HG02759 (cell line): ENCODE measurements around the gene ZFHX2.
"Not testable (repeated sequence)": the region's sequence is repeated elsewhere in the genome, so short reads cannot be mapped to it uniquely, and the experiment has no call there.

ENCODE experiments used
- ATAC-seq: cut with Tn5 transposase; IDR thresholded peaks from one replicate; pipeline ENCODE4 v1.9.1; 2021; ENCODE audit warnings: mild to moderate bottlenecking, moderate library complexity; ENCODE audit not compliant: unreplicated experiment

The ZFHX2 gene

GRCh38 chr14:23544511-23545447 lies 6.8 kb downstream of the ZFHX2 start:
- no peak for ATAC-seq

GRCh38 chr14:23543403-23543802 lies 8.2 kb downstream of the ZFHX2 start:
- ATAC-seq = no peak

GRCh38 chr14:23542261-23542660 lies 9.3 kb downstream of the ZFHX2 start:
- ATAC-seq = no peak

DNA sequence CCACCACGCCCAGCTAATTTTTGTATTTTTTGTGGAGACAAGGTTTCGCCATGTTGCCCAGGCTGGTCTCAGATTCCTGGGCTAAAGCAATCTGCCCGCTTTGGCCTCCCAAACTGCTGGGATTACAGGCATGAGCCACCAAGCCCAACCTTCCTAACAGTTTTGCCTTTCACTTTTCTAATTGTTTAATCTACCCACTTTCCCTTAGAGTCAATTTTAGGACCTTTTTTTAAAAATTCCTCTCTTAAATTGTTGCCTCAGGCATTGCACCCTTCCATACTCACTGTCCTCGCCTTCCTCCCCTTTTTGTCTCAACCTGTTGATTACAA lies 11.5 kb downstream of the ZFHX2 start:
- ATAC-seq = no peak

DNA sequence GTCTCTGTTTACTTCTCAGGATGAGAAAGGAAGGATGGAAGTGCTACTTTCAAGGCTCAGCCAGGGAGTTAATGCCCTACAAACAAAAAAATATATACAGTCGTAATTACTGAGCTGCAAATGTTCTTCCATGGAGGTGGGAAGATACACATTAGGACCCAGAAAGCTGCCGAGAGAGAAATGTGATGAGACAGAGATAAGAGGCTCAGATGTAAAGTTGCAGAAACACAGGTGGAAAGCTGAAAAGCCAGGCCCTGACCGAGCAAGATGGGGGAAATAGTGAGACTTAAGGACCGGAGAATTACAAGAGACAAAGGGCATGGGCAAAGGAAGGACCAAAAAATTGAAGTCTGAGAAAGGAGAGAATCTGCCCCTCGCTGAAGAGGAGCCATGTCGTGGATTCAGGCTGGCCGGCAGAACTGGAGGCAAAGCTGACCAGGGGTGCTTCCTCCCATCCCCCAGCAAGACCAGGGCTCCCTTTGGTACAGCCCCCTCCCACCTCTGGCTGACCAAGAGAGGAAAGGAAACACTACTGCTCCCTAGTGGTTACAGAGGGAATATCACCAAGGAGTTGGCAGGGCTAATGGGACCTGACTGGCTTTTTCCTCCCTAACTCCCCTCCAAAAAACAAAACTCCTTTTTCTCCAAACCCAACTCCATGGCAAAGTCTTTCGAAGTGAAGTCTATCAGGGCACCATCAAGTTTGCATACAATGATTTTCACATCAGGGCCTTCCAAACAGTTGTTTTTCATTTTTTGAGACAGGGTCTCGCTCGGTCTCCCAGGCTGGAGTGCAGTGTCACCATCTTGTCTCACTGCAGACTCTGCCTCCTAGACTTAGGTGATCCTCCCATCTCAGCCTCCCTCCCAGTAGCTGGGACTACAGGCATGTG lies 12.1 kb downstream of the ZFHX2 start:
- ATAC-seq = peak; percentile 71

GRCh38 chr14:23538785-23539184 lies 12.8 kb downstream of the ZFHX2 start:
- ATAC-seq = no peak

DNA sequence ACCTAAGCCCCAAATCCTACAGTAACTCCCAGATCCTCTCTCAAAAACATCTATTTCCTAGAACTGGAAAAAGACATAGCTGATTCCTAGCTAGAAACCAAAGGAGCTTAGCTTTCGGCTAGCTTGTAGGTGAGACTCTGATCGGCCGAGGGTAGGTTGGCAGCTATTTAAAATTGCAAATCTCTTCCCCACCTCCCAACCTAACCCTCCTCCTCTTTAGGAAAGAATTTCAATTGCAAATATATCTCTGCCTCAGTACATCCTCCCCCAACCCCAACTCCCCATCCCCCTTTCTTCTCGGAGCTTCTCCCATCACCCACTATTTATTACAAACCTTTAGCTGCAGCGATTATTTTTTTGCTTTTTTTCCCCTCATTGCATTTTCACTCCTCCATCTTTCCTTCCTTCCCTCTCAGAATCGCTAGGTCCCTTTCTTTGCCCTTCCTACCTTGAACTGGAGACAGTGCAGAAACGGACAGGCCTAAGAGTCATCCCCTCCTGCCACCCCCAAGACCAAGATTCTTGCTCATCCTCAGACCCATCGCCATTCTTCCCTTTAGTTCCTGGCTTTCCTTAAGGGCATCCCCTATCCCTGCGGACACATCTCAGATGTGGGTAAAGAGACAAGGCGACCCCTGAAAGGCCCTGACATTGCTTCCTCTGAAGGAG lies 13.4 kb downstream of the ZFHX2 start:
- ATAC-seq = no peak

GRCh38 chr14:23537351-23538049 lies 14.1 kb downstream of the ZFHX2 start:
- no peak for ATAC-seq

- ATAC-seq = not testable (repeated sequence)
Observed at GRCh38 chr14:23536906-23537305, 14.7 kb downstream of the ZFHX2 start.

DNA sequence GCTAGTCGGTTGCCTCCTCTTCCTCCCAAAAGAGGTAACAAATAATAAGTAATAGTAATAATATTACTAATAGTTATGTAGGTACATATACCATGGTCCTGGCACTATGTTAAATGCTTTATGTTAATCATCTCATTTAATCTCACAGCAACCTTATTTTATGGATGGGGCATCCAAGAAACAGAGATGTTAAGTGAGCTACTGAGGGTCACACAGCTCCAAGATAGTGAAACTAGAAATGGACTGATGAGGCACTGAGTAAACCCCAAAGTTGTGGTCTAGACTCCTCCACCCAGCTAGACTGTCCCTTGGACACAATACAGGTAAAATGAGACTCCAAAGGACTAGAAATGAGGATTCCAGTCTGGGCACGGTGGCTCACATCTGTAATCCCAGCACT lies 15.1 kb downstream of the ZFHX2 start:
- ATAC-seq = no peak

DNA sequence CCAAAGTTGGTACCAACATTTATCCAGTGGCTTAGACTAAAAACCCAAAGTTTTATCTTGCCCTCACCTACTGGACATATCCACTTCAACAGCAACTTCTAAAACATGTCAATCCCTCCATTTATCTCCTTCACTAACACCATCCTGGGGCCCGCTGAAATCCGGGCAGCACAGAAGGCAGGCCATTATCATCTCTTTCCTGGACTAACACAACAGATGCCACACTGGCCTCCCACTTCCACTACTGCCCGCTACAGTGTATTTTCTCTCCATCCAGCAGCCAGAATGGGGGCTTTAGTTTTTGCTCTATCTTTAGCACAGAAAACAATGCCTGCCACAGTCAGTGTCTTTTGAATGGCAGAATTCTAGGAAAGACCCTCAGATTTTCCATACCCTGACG lies 15.6 kb downstream of the ZFHX2 start:
- no peak for ATAC-seq

GRCh38 chr14:23533652-23534435 lies 17.7 kb downstream of the ZFHX2 start:
- ATAC-seq = no peak

GRCh38 chr14:23532658-23533057 lies 18.9 kb downstream of the ZFHX2 start:
- no peak for ATAC-seq

GRCh38 chr14:23531391-23531790 lies 20.2 kb downstream of the ZFHX2 start:
- no peak for ATAC-seq

GRCh38 chr14:23530375-23531055 lies 21.1 kb downstream of the ZFHX2 start:
- no peak for ATAC-seq

DNA sequence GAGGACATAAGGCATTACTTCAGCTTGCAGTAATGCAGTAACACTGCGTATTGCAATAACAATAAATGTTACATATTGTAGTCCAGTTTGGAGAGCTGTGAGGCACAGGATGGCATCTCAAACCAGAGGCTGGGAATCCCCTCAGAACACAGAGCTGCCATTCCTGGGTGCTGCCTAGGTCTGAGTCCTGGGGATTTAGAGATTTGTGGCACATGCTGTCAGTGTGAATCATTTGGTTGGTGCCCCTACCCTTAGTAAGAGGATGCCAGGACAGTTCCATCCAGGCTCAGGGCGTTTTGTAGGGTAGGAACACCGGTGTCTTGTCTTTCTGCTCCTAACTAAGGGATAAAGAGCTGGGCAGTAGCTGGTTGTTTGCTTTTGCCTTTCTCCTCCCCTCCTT lies 22.5 kb downstream of the ZFHX2 start:
- ATAC-seq = no peak

GRCh38 chr14:23528555-23528954 lies 23.0 kb downstream of the ZFHX2 start:
- ATAC-seq = no peak

- ATAC-seq = no peak
Observed at GRCh38 chr14:23525611-23526010, 26.0 kb downstream of the ZFHX2 start.

DNA sequence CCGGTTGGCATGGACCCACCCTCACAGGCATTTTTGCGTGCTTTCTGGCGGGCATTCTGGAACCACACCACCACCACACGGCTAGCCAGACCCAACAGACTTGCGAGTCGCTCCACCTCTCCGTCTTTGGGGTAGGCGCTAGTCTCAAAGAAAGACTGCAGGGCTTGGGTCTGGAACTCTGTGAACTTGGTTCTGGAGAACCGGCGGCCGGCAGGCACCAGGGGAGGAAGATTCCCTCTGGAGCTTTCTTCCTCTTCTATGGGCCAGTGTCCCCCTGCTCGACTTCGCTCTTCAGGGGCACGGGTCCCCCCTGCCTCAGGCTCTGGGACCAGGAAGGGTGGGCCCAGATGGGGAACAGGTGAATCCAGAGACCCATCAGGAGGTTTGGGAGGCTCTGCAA lies 26.6 kb downstream of the ZFHX2 start:
- ATAC-seq = no peak
